A549 (cell line): Measurements from ENCODE around the gene HSFX2. TPM values are rescaled to one million over a fixed set of nuclear protein-coding genes. Genes with fewer than 3 reads are reported as not detected.
A peak's percentile ranks its signal among the peaks of the same experiment; 100 is the strongest.
"Not testable (repeated sequence)": the region's sequence is repeated elsewhere in the genome, so short reads cannot be mapped to it uniquely, and the experiment has no call there.

Experiments used
- ATAC-seq, 2 experiments: fragments of 200-7000 bp in 1 of 2; fragments of >200 bp in 1 of 2; cut with Nextera tagmentation in 1 of 2; cut with Tn5 transposase in 1 of 2; 3 replicates each; pipeline versions ENCODE4 v1.8.0 to v1.9.1; 2018 to 2020; ENCODE audit warnings: mild to moderate bottlenecking in 1 of 2, moderate library complexity in 1 of 2
- CTCF ChIA-PET: fragments of 300-600 bp; sonication (Branson Sonifier 250); formaldehyde crosslinking; extraction: SDS; loops from one replicate; lab custom pipeline; 2021; ENCODE audit warnings: antibody characterized with exemption, inconsistent platforms; lab: Yijun Ruan, JAX
- POLR2A ChIA-PET: fragments of 350-600 bp; formaldehyde crosslinking; extraction: SDS; loops from one replicate; lab custom pipeline; 2021; ENCODE audit warnings: antibody characterized with exemption, inconsistent platforms; lab: Yijun Ruan, JAX
- DNase-seq, 2 experiments: peaks; one replicate each; pipeline versions ENCODE4 v3.0.0 to v3.0.0-alpha.2; 2011 to 2016; ENCODE audit warnings: low read depth in 1 of 2, low spot score in 1 of 2
- FAIRE-seq: peaks from 2 replicates; lab custom pipeline; 2011; peaks lifted over from hg19 to GRCh38; lab: Jason Lieb, UNC
- H3K27ac ChIP-seq, 2 experiments: fragments of >200 bp; sonication (Bioruptor Twin); formaldehyde crosslinking; 3 replicates each; pipeline ENCODE4 v1.5.1; 2016 to 2017
- H3K4me1 ChIP-seq: fragments of >200 bp; sonication (Bioruptor Twin); formaldehyde crosslinking; 3 replicates; pipeline ENCODE4 v1.6.1; 2016
- H3K4me2 ChIP-seq: fragments of >200 bp; sonication (Bioruptor Twin); formaldehyde crosslinking; 3 replicates; pipeline ENCODE4 v1.6.1; 2016
- H3K4me3 ChIP-seq: fragments of >200 bp; sonication (Bioruptor Twin); formaldehyde crosslinking; 3 replicates; pipeline ENCODE4 v1.5.1; 2016
- H3K9me3 ChIP-seq: fragments of >200 bp; sonication (Bioruptor Twin); formaldehyde crosslinking; 3 replicates; pipeline ENCODE4 v1.6.1; 2016
- BCL3 ChIP-seq: fragments of >200 bp; sonication (Bioruptor Twin); formaldehyde crosslinking; IDR thresholded peaks from 3 replicates; pipeline ENCODE4 v1.6.1; 2016
- CBX2 ChIP-seq: fragments of 200-600 bp; sonication (generic); IDR thresholded peaks from 2 replicates; pipeline ENCODE4 v1.6.1; 2016; ENCODE audit warnings: low read depth, mild to moderate bottlenecking, borderline replicate concordance
- EHF ChIP-seq: fragments of 250-450 bp; sonication (Bioruptor Pico); IDR thresholded peaks from 2 replicates; pipeline ENCODE4 v1.5.0; 2020; ENCODE audit warnings: mild to moderate bottlenecking
- EHMT2 ChIP-seq: fragments of 200-600 bp; sonication (generic); IDR thresholded peaks from 2 replicates; pipeline ENCODE4 v1.6.1; 2016; ENCODE audit warnings: antibody characterized with exemption, low read depth, mild to moderate bottlenecking, moderate library complexity
- EP300 ChIP-seq, 2 experiments: fragments of >200 bp; sonication (Bioruptor Twin); formaldehyde crosslinking; IDR thresholded peaks; 2 replicates in 1 of 2; 3 replicates in 1 of 2; pipeline ENCODE4 v1.6.1; 2016 to 2017
- FOSL2 ChIP-seq, 2 experiments: fragments of 450-650 bp in 1 of 2; fragments of >200 bp in 1 of 2; sonication (Bioruptor Twin) in 1 of 2; formaldehyde crosslinking; IDR thresholded peaks; 2 replicates each; pipeline versions ENCODE4 v1.5.0 to v1.6.1; 2016 to 2020; ENCODE audit warnings: mild to moderate bottlenecking in 1 of 2, moderate library complexity in 1 of 2
- GATA3 ChIP-seq: IDR thresholded peaks from 2 replicates; pipeline ENCODE4 v1.6.1; 2012; ENCODE audit warnings: borderline replicate concordance
- HDAC2 ChIP-seq: fragments of 200-600 bp; sonication (generic); IDR thresholded peaks from 2 replicates; pipeline ENCODE4 v1.6.1; 2016
- HEYL ChIP-seq: fragments of 250-450 bp; sonication (Bioruptor Pico); IDR thresholded peaks from 2 replicates; pipeline ENCODE4 v1.8.0; 2021; ENCODE audit warnings: mild to moderate bottlenecking, moderate library complexity
- HOXB13 ChIP-seq: fragments of 250-450 bp; sonication (Bioruptor Pico); IDR thresholded peaks from 2 replicates; pipeline ENCODE4 v1.5.0; 2020; ENCODE audit warnings: low read depth, mild to moderate bottlenecking, moderate library complexity
- JUN ChIP-seq, 2 experiments: fragments of >200 bp; sonication (Bioruptor Twin); formaldehyde crosslinking; IDR thresholded peaks; 2 replicates in 1 of 2; 3 replicates in 1 of 2; pipeline ENCODE4 v1.6.1; 2016 to 2017
- JUNB ChIP-seq: fragments of >200 bp; sonication (Bioruptor Twin); formaldehyde crosslinking; IDR thresholded peaks from 2 replicates; pipeline ENCODE4 v1.6.1; 2016
- KDM1A ChIP-seq: fragments of 200-600 bp; sonication (generic); IDR thresholded peaks from 2 replicates; pipeline ENCODE4 v1.6.1; 2016; ENCODE audit warnings: low read depth, mild to moderate bottlenecking
- NPAS2 ChIP-seq: fragments of 250-450 bp; sonication (Bioruptor Pico); IDR thresholded peaks from 2 replicates; pipeline ENCODE4 v1.8.0; 2022; ENCODE audit warnings: mild to moderate bottlenecking, moderate library complexity, borderline replicate concordance
- NR3C1 ChIP-seq: fragments of >200 bp; sonication (Bioruptor Twin); formaldehyde crosslinking; IDR thresholded peaks from 3 replicates; pipeline ENCODE4 v1.6.1; 2017
- RARB ChIP-seq: fragments of 250-450 bp; sonication (Bioruptor Pico); IDR thresholded peaks from 2 replicates; pipeline ENCODE4 v1.8.0; 2021; ENCODE audit warnings: mild to moderate bottlenecking, moderate library complexity
- RFX5 ChIP-seq: fragments of 450-650 bp; IDR thresholded peaks from 2 replicates; pipeline ENCODE4 v1.7.1; 2014; ENCODE audit warnings: antibody characterized with exemption, mild to moderate bottlenecking, moderate library complexity
- SMC3 ChIP-seq: fragments of >200 bp; sonication (Bioruptor Twin); formaldehyde crosslinking; IDR thresholded peaks from 3 replicates; pipeline ENCODE4 v1.6.1; 2018; ENCODE audit warnings: inconsistent platforms
- TP53 ChIP-seq: fragments of 250-450 bp; sonication (Bioruptor Pico); IDR thresholded peaks from 2 replicates; pipeline ENCODE4 v1.5.0; 2021; ENCODE audit warnings: mild to moderate bottlenecking, moderate library complexity
- USF2 ChIP-seq: fragments of 450-650 bp; IDR thresholded peaks from 2 replicates; pipeline ENCODE4 v1.6.1; 2014; ENCODE audit warnings: antibody characterized with exemption
- ZFP36 ChIP-seq: fragments of 450-650 bp; IDR thresholded peaks from 2 replicates; pipeline ENCODE4 v1.6.1; 2014; ENCODE audit warnings: borderline replicate concordance; ENCODE audit not compliant: partially characterized antibody
- ZNF302 ChIP-seq: fragments of 250-450 bp; sonication (Bioruptor Pico); IDR thresholded peaks from 2 replicates; pipeline ENCODE4 v1.9.0; 2021; ENCODE audit warnings: inconsistent platforms, mild to moderate bottlenecking, moderate library complexity
- WGBS: methylation state at CpG from one replicate; pipeline ENCODE4 v1.1.6; 2017; ENCODE audit errors: missing lambda C conversion rate; 5-methylcytosine and 5-hydroxymethylcytosine counted together
- polyA plus RNA-seq, 4 experiments: library from polyadenylated mRNA; depleted of rRNA in 3 of 4; stranded (reverse); fragments of >200 nt; fragmentation: RNase III in 1 of 4; extraction: RNeasy Plus Mini Kit Qiagen cat#74134 plus additional on column Dnase treatment in 1 of 4; gene quantifications; 2 replicates in 3 of 4; 3 replicates in 1 of 4; pipeline ENCODE4 v1.2.3, GENCODE V29; 2011 to 2017
- TF ChIP-seq, protein P1 (sequence below): fragments of 250-450 bp; sonication (Bioruptor Pico); IDR thresholded peaks from 2 replicates; pipeline ENCODE4 v1.5.0; 2020; ENCODE audit warnings: low read depth, mild to moderate bottlenecking, moderate library complexity
- TF ChIP-seq, protein P2 (sequence below): IDR thresholded peaks from 2 replicates; pipeline ENCODE4 v1.6.1; 2012

The HSFX2 gene
- polyA plus RNA-seq, 2 of the 4 experiments (the other 2 are of a cell fraction) = 0.10 TPM; not detected in 1

DNA sequence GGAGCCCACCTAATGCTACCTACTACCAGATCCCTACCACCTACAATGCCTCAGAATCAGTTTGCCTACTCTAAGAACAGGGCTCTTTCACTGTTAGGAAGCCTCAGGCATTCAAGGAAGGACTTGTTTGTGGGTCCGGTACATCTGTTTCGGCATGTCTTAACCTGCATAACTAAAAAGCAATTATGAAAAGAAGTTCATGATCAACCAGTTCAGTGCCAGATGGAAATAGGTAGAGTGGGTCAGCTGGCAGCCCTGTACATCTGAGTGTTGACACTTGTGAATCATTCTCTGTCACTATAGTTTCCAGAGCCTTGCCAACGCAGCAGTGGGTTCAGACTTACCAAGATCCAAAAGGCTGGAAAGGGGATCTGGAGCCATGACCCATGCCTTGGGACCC, 33.2 kb upstream of the HSFX2 start:
- WGBS = 69% methylated on average over 3 of the region's 3 CpGs
- FAIRE-seq (no peak), ATAC-seq (no peak), DNase-seq (no peak)
- Histone ChIP-seq H3K4me1 (peaks cover 24% of the 10 kb centered on the region), H3K4me2 (no peak overlapping the region), H3K27ac (no peak overlapping the region), H3K4me3 (no peak overlapping the region), H3K9me3 (no peaks in the 10 kb centered on the region)
- no peak for TF ChIP-seq ZNF302
- CTCF ChIA-PET = no interaction called here
- POLR2A ChIA-PET = no interaction called here

DNA sequence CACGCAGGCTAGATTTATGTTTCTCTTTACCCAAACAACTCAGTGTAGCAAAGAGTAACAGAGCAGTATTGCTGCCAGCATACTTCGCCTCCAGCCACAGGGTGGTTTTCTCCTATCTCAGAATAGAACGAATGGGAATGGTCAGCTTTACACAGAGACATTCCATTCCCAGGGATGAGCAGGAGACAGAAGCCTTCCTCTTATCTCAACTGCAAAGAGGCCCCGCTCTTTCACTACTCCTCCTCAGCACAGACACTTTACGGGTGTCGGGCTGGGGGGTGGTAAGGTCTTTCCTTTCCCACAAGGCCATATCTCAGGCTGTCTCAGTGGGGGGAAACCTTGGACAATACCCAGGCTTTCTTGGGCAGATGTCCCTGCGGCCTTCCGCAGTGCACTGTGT, 31.7 kb upstream of the HSFX2 start:
- POLR2A ChIA-PET, H3K9me3 ChIP-seq, DNase-seq, ATAC-seq, H3K4me3 ChIP-seq, H3K4me2 ChIP-seq, CTCF ChIA-PET, H3K27ac ChIP-seq, FAIRE-seq: not testable (repeated sequence)
- H3K4me1 ChIP-seq = peaks cover 21% of the 10 kb centered on the region
- WGBS = 78% methylated on average over 7 of the region's 8 CpGs

- FAIRE-seq, H3K4me3 ChIP-seq, H3K4me2 ChIP-seq, DNase-seq, H3K9me3 ChIP-seq, H3K27ac ChIP-seq, CTCF ChIA-PET, H3K4me1 ChIP-seq, POLR2A ChIA-PET, ATAC-seq: not testable (repeated sequence)
- WGBS = no CpG with 5 or more reads among the region's 1 CpG
Observed at GRCh38 chrX:149619662-149620061, 24.5 kb upstream of the HSFX2 start.

DNA sequence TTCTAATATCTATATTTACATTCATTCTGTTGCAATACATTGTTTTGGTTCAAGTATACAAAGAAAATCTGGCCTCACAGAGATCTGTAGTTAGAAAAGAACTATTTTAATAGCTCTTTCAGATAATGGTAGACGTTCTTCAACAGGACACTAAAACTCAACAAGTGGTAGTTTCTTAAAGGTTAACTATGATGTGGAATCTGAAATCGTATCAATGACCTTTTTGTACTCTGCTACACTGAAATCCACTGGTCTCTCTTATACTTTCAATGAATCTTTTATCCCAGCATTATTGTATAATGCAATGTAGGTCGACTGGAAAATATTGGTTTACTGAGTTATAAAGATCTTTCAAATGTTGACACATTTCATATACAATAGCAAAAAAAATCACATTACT, 23.8 kb upstream of the HSFX2 start:
- no peak overlapping the region for H3K4me3 ChIP-seq
- H3K4me2 ChIP-seq = no peak overlapping the region
- ChIA-PET POLR2A (no interaction called here), CTCF (no interaction called here)
- DNase-seq (no peak), FAIRE-seq (peak; percentile 84), ATAC-seq (no peak)
- no peaks in the 10 kb centered on the region for H3K4me1 ChIP-seq
- no peak overlapping the region for H3K27ac ChIP-seq
- H3K9me3 ChIP-seq = no peaks in the 10 kb centered on the region
- TF ChIP-seq USF2 = no peak
- TF ChIP-seq RFX5 = no peak
- TF ChIP-seq NPAS2 (CRISPR knock-in tag) = no peak
- TF ChIP-seq ZFP36 = no peak
- no peak for TF ChIP-seq BCL3
- TF ChIP-seq, protein P1, sequence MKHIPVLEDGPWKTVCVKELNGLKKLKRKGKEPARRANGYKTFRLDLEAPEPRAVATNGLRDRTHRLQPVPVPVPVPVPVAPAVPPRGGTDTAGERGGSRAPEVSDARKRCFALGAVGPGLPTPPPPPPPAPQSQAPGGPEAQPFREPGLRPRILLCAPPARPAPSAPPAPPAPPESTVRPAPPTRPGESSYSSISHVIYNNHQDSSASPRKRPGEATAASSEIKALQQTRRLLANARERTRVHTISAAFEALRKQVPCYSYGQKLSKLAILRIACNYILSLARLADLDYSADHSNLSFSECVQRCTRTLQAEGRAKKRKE (CRISPR knock-in tag) = no peak
- TF ChIP-seq KDM1A = no peak
- TF ChIP-seq EP300 (IDR thresholded peaks at IDR 0.05) = no peak
- no peak for TF ChIP-seq EHF (CRISPR knock-in tag)
- WGBS = 75% methylated on average over 3 of the region's 3 CpGs

DNA sequence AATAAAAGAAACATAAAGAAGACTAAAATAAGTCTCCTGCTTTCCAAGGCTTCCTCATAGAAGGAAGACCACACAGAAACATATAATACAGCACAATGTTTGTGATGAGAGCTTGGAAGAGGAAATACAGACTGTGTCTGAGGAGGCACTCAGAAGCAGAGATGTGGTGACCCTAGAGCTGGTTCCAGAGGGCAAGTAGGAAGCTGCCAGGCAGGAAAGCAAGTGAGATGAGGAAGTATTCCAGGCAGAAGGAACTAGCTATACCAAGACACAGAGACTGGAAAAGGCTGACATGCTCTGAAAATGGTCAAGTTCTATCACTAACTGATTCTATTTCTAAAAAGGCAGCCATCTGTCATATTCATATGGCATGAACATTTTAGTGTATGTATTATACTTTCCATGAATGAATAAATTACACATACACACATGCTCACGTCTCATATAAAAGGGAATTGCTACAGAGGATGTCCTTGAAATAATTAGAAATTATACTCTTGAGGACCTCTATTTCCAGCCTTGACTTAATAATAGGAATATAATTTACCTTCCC, 16.6 kb upstream of the HSFX2 start:
- WGBS = 93% methylated on average over 1 of the region's 1 CpG
- FAIRE-seq = no peak
- POLR2A ChIA-PET = no interaction called here
- DNase-seq = no peak
- no peaks in the 10 kb centered on the region for H3K9me3 ChIP-seq
- CTCF ChIA-PET = no interaction called here
- no peak for ATAC-seq
- H3K4me1 ChIP-seq = no peaks in the 10 kb centered on the region
- no peak overlapping the region for H3K4me3 ChIP-seq
- H3K27ac ChIP-seq = no peak overlapping the region
- no peak overlapping the region for H3K4me2 ChIP-seq
- TF ChIP-seq HEYL (CRISPR knock-in tag) (no peak), EP300 (IDR thresholded peaks at IDR 0.05) (no peak), JUN (IDR thresholded peaks at IDR 0.05) (no peak), GATA3 (no peak), CBX2 (no peak), HDAC2 (no peak), HOXB13 (CRISPR knock-in tag) (no peak), EHF (CRISPR knock-in tag) (no peak), FOSL2 (IDR thresholded peaks at IDR 0.05) (no peak), FOSL2 (CRISPR knock-in tag; IDR thresholded peaks at IDR 0.05) (no peak), JUNB (no peak), SMC3 (no peak), TP53 (no peak), NR3C1 (no peak), EHMT2 (no peak), RARB (CRISPR knock-in tag) (no peak)
- TF ChIP-seq, protein P2, sequence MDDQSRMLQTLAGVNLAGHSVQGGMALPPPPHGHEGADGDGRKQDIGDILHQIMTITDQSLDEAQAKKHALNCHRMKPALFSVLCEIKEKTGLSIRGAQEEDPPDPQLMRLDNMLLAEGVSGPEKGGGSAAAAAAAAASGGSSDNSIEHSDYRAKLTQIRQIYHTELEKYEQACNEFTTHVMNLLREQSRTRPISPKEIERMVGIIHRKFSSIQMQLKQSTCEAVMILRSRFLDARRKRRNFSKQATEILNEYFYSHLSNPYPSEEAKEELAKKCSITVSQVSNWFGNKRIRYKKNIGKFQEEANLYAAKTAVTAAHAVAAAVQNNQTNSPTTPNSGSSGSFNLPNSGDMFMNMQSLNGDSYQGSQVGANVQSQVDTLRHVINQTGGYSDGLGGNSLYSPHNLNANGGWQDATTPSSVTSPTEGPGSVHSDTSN = no peak
- TF ChIP-seq, protein P1 (CRISPR knock-in tag) = no peak
